ENCODE measurements around the gene SSUH2. TPM values are rescaled to one million over a fixed set of nuclear protein-coding genes. Genes with fewer than 3 reads are reported as not detected.

The SSUH2 gene
- total and polyA plus RNA-seq, 2 of the 13 experiments (the other 11 are each of a cell fraction or from before 2014, with no cell fraction given): 38.1 to 136 TPM

DNA sequence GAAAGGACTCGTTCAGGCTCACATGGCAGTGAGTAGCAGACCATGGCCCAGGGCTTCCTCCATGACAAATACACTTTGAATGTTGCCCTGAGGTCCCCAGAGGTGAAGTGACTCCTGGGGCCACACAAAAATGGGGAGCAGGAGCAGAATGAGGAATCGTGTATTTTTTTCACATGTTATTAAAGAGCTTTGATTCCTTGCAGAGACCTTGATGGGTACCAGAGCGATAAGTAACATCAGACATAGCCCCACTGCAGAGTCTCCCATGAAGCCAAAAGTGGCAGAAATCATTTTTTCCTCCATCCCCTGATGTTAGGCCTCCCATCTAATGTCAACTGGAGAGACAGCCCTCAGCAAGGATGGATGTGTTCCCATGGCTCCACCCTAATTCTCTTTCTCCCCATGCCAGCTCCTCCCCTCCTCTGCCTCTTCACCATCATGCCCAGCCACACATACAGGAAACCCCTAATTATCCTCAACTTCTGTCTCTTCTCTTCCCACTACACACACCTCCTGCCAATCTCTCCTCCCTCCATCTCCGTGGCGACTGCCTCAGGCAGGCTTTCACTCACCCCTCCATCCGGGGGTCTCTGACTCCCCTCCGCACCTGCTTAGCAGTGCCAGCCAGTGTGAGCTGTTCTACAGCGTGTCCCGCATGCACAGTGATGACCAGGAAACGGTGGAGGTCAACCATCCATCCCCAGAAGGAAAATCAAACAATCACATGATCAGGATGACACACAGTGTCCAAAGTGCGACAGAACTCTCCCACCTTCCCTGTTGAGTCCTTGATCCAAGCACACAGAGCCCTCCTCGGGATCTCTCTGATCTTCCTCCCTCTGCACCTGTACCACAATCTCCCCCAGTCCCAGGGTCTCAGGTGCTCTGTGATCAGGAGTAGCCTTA, 7.1 kb upstream of the SSUH2 start (continued):
- TF ChIP-seq, protein P1, sequence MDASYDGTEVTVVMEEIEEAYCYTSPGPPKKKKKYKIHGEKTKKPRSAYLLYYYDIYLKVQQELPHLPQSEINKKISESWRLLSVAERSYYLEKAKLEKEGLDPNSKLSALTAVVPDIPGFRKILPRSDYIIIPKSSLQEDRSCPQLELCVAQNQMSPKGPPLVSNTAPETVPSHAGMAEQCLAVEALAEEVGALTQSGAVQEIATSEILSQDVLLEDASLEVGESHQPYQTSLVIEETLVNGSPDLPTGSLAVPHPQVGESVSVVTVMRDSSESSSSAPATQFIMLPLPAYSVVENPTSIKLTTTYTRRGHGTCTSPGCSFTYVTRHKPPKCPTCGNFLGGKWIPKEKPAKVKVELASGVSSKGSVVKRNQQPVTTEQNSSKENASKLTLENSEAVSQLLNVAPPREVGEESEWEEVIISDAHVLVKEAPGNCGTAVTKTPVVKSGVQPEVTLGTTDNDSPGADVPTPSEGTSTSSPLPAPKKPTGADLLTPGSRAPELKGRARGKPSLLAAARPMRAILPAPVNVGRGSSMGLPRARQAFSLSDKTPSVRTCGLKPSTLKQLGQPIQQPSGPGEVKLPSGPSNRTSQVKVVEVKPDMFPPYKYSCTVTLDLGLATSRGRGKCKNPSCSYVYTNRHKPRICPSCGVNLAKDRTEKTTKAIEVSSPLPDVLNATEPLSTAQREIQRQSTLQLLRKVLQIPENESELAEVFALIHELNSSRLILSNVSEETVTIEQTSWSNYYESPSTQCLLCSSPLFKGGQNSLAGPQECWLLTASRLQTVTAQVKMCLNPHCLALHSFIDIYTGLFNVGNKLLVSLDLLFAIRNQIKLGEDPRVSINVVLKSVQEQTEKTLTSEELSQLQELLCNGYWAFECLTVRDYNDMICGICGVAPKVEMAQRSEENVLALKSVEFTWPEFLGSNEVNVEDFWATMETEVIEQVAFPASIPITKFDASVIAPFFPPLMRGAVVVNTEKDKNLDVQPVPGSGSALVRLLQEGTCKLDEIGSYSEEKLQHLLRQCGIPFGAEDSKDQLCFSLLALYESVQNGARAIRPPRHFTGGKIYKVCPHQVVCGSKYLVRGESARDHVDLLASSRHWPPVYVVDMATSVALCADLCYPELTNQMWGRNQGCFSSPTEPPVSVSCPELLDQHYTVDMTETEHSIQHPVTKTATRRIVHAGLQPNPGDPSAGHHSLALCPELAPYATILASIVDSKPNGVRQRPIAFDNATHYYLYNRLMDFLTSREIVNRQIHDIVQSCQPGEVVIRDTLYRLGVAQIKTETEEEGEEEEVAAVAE (CRISPR knock-in tag; IDR thresholded peaks at IDR 0.05; ENCODE audit: borderline replicate concordance): peak; percentile 86; the same call in 1 of the 2 replicates
- TF ChIP-seq ZNF891 (CRISPR knock-in tag; IDR thresholded peaks at IDR 0.05) (no peak), CEBPB (IDR thresholded peaks at IDR 0.05; ENCODE audit: borderline replicate concordance, low read depth, low read length) (no peak), HMGA1 (CRISPR knock-in tag; conservative IDR thresholded peaks at IDR 0.05) (no peak), HDAC1 (CRISPR knock-in tag; IDR thresholded peaks at IDR 0.05) (peak; percentile 92), NCOR1 (IDR thresholded peaks at IDR 0.05; ENCODE audit: borderline replicate concordance, low read length) (peak; percentile 87; the same call in 1 of the 2 replicates), POGZ (CRISPR knock-in tag; IDR thresholded peaks at IDR 0.05) (peak; percentile 61; the same call in 1 of the 2 replicates), MAFG (CRISPR knock-in tag; IDR thresholded peaks at IDR 0.05) (no peak)
- TF ChIP-seq, protein P2, sequence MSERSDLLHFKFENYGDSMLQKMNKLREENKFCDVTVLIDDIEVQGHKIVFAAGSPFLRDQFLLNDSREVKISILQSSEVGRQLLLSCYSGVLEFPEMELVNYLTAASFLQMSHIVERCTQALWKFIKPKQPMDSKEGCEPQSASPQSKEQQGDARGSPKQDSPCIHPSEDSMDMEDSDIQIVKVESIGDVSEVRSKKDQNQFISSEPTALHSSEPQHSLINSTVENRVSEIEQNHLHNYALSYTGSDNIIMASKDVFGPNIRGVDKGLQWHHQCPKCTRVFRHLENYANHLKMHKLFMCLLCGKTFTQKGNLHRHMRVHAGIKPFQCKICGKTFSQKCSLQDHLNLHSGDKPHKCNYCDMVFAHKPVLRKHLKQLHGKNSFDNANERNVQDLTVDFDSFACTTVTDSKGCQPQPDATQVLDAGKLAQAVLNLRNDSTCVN (CRISPR knock-in tag; IDR thresholded peaks at IDR 0.05; ENCODE audit: borderline replicate concordance): no peak
- TF ChIP-seq, protein P3, sequence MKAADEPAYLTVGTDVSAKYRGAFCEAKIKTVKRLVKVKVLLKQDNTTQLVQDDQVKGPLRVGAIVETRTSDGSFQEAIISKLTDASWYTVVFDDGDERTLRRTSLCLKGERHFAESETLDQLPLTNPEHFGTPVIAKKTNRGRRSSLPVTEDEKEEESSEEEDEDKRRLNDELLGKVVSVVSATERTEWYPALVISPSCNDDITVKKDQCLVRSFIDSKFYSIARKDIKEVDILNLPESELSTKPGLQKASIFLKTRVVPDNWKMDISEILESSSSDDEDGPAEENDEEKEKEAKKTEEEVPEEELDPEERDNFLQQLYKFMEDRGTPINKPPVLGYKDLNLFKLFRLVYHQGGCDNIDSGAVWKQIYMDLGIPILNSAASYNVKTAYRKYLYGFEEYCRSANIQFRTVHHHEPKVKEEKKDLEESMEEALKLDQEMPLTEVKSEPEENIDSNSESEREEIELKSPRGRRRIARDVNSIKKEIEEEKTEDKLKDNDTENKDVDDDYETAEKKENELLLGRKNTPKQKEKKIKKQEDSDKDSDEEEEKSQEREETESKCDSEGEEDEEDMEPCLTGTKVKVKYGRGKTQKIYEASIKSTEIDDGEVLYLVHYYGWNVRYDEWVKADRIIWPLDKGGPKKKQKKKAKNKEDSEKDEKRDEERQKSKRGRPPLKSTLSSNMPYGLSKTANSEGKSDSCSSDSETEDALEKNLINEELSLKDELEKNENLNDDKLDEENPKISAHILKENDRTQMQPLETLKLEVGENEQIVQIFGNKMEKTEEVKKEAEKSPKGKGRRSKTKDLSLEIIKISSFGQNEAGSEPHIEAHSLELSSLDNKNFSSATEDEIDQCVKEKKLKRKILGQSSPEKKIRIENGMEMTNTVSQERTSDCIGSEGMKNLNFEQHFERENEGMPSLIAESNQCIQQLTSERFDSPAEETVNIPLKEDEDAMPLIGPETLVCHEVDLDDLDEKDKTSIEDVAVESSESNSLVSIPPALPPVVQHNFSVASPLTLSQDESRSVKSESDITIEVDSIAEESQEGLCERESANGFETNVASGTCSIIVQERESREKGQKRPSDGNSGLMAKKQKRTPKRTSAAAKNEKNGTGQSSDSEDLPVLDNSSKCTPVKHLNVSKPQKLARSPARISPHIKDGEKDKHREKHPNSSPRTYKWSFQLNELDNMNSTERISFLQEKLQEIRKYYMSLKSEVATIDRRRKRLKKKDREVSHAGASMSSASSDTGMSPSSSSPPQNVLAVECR (CRISPR knock-in tag; IDR thresholded peaks at IDR 0.05; ENCODE audit: borderline replicate concordance): peak; percentile 76; the same call in 1 of the 2 replicates
- TF ChIP-seq, protein P4, sequence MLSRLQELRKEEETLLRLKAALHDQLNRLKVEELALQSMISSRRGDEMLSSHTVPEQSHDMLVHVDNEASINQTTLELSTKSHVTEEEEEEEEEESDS (CRISPR knock-in tag; IDR thresholded peaks at IDR 0.05; ENCODE audit: borderline replicate concordance): no peak
- TF ChIP-seq, protein P5, sequence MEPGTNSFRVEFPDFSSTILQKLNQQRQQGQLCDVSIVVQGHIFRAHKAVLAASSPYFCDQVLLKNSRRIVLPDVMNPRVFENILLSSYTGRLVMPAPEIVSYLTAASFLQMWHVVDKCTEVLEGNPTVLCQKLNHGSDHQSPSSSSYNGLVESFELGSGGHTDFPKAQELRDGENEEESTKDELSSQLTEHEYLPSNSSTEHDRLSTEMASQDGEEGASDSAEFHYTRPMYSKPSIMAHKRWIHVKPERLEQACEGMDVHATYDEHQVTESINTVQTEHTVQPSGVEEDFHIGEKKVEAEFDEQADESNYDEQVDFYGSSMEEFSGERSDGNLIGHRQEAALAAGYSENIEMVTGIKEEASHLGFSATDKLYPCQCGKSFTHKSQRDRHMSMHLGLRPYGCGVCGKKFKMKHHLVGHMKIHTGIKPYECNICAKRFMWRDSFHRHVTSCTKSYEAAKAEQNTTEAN (CRISPR knock-in tag; conservative IDR thresholded peaks at IDR 0.05): peak; percentile 71; the same call in 1 of the 2 replicates
- TF ChIP-seq, protein P6, sequence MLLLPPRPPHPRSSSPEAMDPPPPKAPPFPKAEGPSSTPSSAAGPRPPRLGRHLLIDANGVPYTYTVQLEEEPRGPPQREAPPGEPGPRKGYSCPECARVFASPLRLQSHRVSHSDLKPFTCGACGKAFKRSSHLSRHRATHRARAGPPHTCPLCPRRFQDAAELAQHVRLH (CRISPR knock-in tag; IDR thresholded peaks at IDR 0.05; ENCODE audit: borderline replicate concordance, low read depth): peak; percentile 90; the same call in 1 of the 2 replicates

Data from HepG2 (cell line).